K562 (cell line): ENCODE data around the gene LASP1. TPM values are rescaled to one million over a fixed set of nuclear protein-coding genes. Genes with fewer than 3 reads are reported as not detected.

Experiments used
- ARID3B ChIP-seq: fragments of 250-450 bp; sonication (Bioruptor Pico); IDR thresholded peaks from 2 replicates; pipeline ENCODE4 v1.4.0; 2020; ENCODE audit warnings: borderline replicate concordance
- DACH1 ChIP-seq: fragments of 450-650 bp; IDR thresholded peaks from 2 replicates; pipeline ENCODE4 v1.6.1; 2018; ENCODE audit not compliant: partially characterized antibody
- DNMT1 ChIP-seq: fragments of 450-650 bp; IDR thresholded peaks from 2 replicates; pipeline ENCODE4 v1.6.1; 2016; ENCODE audit warnings: antibody characterized with exemption, mild to moderate bottlenecking
- FOSL1 ChIP-seq: fragments of 200-800 bp; sonication (Bioruptor generic); conservative IDR thresholded peaks from 2 replicates; pipeline ENCODE4 v1.6.1; 2016; ENCODE audit warnings: missing genetic modification characterization, missing compliant biosample characterization
- GATAD2B ChIP-seq: fragments of 450-650 bp; IDR thresholded peaks from 2 replicates; pipeline ENCODE4 v1.6.1; 2017; ENCODE audit warnings: mild to moderate bottlenecking, borderline replicate concordance
- GTF3C2 ChIP-seq: IDR thresholded peaks from 3 replicates; pipeline ENCODE4 v1.6.1; 2011; ENCODE audit warnings: borderline replicate concordance, mild to moderate bottlenecking, moderate library complexity; ENCODE audit not compliant: insufficient read length; ENCODE audit errors: extremely low read depth
- JUNB ChIP-seq: fragments of 450-650 bp; formaldehyde crosslinking; conservative IDR thresholded peaks from 2 replicates; pipeline ENCODE4 v1.4.0; 2020; ENCODE audit warnings: mild to moderate bottlenecking
- MEF2D ChIP-seq: conservative IDR thresholded peaks from 2 replicates; pipeline ENCODE4 v1.6.1; 2016; ENCODE audit warnings: low read depth, missing genetic modification characterization, missing compliant biosample characterization
- NCOR1 ChIP-seq: fragments of 450-650 bp; IDR thresholded peaks from 2 replicates; pipeline ENCODE4 v1.6.1; 2016; ENCODE audit warnings: mild to moderate bottlenecking, moderate library complexity
- NFIC ChIP-seq: fragments of 450-650 bp; IDR thresholded peaks from 2 replicates; pipeline ENCODE4 v1.6.1; 2017; ENCODE audit warnings: mild to moderate bottlenecking, inconsistent platforms
- PRDM10 ChIP-seq: fragments of 450-650 bp; IDR thresholded peaks from 2 replicates; pipeline ENCODE4 v1.6.1; 2018; ENCODE audit not compliant: partially characterized antibody
- PRMT5 ChIP-seq: sonication (generic); formaldehyde crosslinking; IDR thresholded peaks from 2 replicates; pipeline ENCODE4 v1.5.0; 2020; ENCODE audit warnings: missing genetic modification reagents
- RHOXF2B ChIP-seq: fragments of 250-450 bp; sonication (Bioruptor Pico); conservative IDR thresholded peaks from 2 replicates; pipeline ENCODE4 v1.5.1; 2021
- SRSF9 ChIP-seq: fragments of 200-400 bp; formaldehyde crosslinking; IDR thresholded peaks from 2 replicates; pipeline ENCODE4 v1.6.1; 2017; ENCODE audit warnings: low read depth, low read length, borderline replicate concordance
- ZBTB9 ChIP-seq: fragments of 450-650 bp; formaldehyde crosslinking; IDR thresholded peaks from 2 replicates; pipeline ENCODE4 v1.4.0; 2020; ENCODE audit warnings: mild to moderate bottlenecking, moderate library complexity
- ZNF12 ChIP-seq: sonication (generic); formaldehyde crosslinking; IDR thresholded peaks from 2 replicates; pipeline ENCODE4 v1.4.0; 2020; ENCODE audit warnings: mild to moderate bottlenecking, missing genetic modification reagents
- ZNF766 ChIP-seq: fragments of 200-800 bp; sonication (Bioruptor generic); conservative IDR thresholded peaks from 2 replicates; pipeline ENCODE4 v1.6.1; 2016; ENCODE audit warnings: missing genetic modification characterization, missing compliant biosample characterization
- polyA plus RNA-seq, 8 experiments: library from polyadenylated mRNA; depleted of rRNA in 4 of 8; stranded (reverse) in 5 of 8; unstranded in 3 of 8; fragments of >200 nt; fragmentation: Nextera tagmentation in 2 of 8; fragmentation: Illumina TruSeq in 1 of 8; extraction: Ambion mirVana in 2 of 8; extraction: Trizol in 1 of 8; gene quantifications; 2 replicates each; pipeline versions ENCODE4 v1.2.1 to v1.2.3, GENCODE V29; 2011 to 2014; ENCODE audit warnings: inconsistent platforms in 1 of 8, missing spikeins in 1 of 8
- total RNA-seq, 7 experiments: library from RNA; depleted of rRNA in 6 of 7; stranded (reverse); fragments of >200 nt in 6 of 7; fragmentation: Illumina TruSeq in 2 of 7; extraction: Trizol in 2 of 7; gene quantifications; 2 replicates each; pipeline versions ENCODE4 v1.2.1 to v1.2.3, GENCODE V29; 2011 to 2021; ENCODE audit warnings: low replicate concordance in 1 of 7

Gene LASP1
- total and polyA plus RNA-seq, 9 of the 15 experiments (the other 6 are each of a cell fraction or from before 2014, with no cell fraction given), result 23.0 to 125 (median 55.3) TPM

- no peak for TF ChIP-seq MEF2D (tag)
- TF ChIP-seq SRSF9, result no peak
- TF ChIP-seq PRDM10, result no peak
- TF ChIP-seq JUNB (CRISPR knock-in tag), result no peak
- TF ChIP-seq DACH1, result no peak
- TF ChIP-seq ZBTB9 (CRISPR knock-in tag), result no peak
- peak; percentile 38; the same call in 1 of the 2 replicates for TF ChIP-seq NFIC
- no peak for TF ChIP-seq ZNF12 (CRISPR knock-in tag)
- no peak for TF ChIP-seq DNMT1
- TF ChIP-seq RHOXF2B (CRISPR knock-in tag), result no peak
- 0 out of 2 replicates have a peak, but pooled peaks have one; percentile 28 for TF ChIP-seq GATAD2B
- no peak for TF ChIP-seq GTF3C2
- no peak for TF ChIP-seq ARID3B
- peak; percentile 81 for TF ChIP-seq NCOR1
- peak; percentile 72 for TF ChIP-seq ZNF766 (CRISPR knock-in tag)
- no peak for TF ChIP-seq PRMT5 (CRISPR knock-in tag)
- peak; percentile 68 for TF ChIP-seq FOSL1 (tag)
These were observed 56.6 kb downstream of the LASP1 start (continued) for GRCh38 chr17:38926293-38927070.
